ENCODE results near the gene TIMP1.

- TF ChIP-seq EZH2 (IDR thresholded peaks at IDR 0.05) = no peak
- TF ChIP-seq POLR2AphosphoS5 (IDR thresholded peaks at IDR 0.05; ENCODE audit: borderline replicate concordance, low read depth, low read length) = no peak
- TF ChIP-seq FOXP2 (optimal IDR thresholded peaks at IDR 0.05; ENCODE audit: control extremely low read depth, extremely low read length, insufficient read depth) = no peak
Observed at GRCh38 chrX:47585273-47585672, 3.0 kb downstream of the TIMP1 start.
